Measurements from ENCODE around the gene TMEM200C. TPM values are rescaled to one million over a fixed set of nuclear protein-coding genes. Genes with fewer than 3 reads are reported as not detected.

Gene TMEM200C
- total RNA-seq, result not detected
- not detected for polyA plus RNA-seq
- not detected for total RNA-seq

DNA sequence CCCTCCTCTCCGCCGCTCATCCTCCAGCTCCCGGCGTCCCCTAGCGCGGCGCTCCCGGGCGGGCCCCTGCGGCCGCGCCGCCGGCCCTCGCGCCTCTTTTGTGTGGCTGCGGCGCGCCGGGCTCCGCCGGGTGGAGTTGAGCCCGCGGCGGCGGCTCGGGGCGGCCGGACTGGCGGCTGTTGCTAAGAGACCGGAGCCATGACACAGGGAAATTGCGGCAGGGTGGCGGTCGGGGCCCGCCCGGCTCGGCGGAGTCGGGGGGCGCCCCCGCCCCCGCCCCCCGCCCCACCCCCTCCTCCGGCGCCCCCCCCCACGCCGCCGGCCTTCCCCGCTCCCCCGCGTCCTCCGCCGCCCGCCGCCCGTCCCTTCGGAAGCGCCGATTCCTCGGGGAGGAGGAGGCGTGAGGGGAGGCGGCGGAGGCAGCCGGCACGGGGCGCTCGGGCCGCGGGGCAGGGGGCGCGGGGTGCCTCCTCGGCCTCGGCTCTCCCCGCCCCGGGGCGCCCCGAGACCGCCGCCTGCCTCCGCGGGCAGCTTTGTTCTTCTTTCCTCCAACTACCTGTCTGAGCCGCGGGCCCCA lies at the start of gene TMEM200C:
Gene TMEM200C, minus strand, starts transcription at position 224 of the 577 bp plus-strand sequence. CDS start 3,459 bp downstream, outside the sequence.
- ChIA-PET CTCF (no interaction called here), POLR2A (no interaction called here)
- Histone ChIP-seq H3K9me3 (ENCODE audit: control insufficient read depth in 2 of 3, low read length in 3 of 3) (no peaks in the 10 kb centered on the region), H3K4me3 (ENCODE audit: low read length) (no peak within 1 kb of the TSS), H3K4me1 (ENCODE audit: control insufficient read depth in 2 of 2, insufficient read depth in 2 of 2, low read length in 2 of 2) (peaks cover 0 to 4% of the 10 kb centered on the region in 2 donors), H3K36me3 (ENCODE audit: control insufficient read depth in 2 of 3, insufficient read depth in 3 of 3, low read length in 3 of 3) (no peaks in the 10 kb centered on the region), H3K27me3 (ENCODE audit: control insufficient read depth in 2 of 2, insufficient read depth in 2 of 2, low read length in 2 of 2) (peaks cover 3% of the 10 kb centered on the region in 2 donors), H3K27ac (ENCODE audit: low read depth, low read length) (no peak within 1 kb of the TSS)
- Mint-ChIP-seq H3K4me1 (peaks cover 0 to 20% (median 12%) of the 10 kb centered on the region in 7 donors), H3K36me3 (no peaks in the 10 kb centered on the region), H3K4me3 (peak within 1 kb of the TSS; percentile 17 to 86 (median 69)), H3K9me3 (peaks cover 0 to 2% (median 0%) of the 10 kb centered on the region in 11 donors), H3K27ac (no peak within 1 kb of the TSS), H3K27me3 (peaks cover 70 to 77% (median 72%) of the 10 kb centered on the region in 5 donors)
- no peak for ATAC-seq
- DNase-seq, result no peak
- intact Hi-C loops (cut with micrococcal nuclease), result no loop called here

DNA sequence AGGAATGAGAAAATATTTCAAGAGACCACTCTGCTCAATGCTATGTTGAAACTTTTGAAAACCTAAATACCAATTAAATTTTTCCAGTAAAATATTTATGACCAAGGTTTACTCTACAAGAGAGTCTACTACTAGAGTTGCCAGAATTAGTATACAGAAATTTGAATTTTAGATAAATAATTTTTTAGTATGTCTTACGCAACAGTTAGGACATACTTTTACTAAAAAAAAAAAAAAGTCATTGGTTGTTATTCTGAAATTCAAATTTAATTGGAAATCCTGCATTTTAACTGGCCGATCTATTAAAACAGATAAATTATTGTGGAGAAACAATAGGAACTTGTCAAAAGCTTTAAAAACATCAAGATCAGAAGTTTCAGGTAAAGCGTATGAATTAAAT lies 49.1 kb upstream of the TMEM200C start:
- no peaks in the 10 kb centered on the region for H3K36me3 Mint-ChIP-seq
- H3K4me3 Mint-ChIP-seq, result no peak overlapping the region
- Histone ChIP-seq H3K9me3 (ENCODE audit: control insufficient read depth in 2 of 3, low read length in 3 of 3) (no peaks in the 10 kb centered on the region), H3K4me1 (ENCODE audit: control insufficient read depth in 2 of 2, insufficient read depth in 2 of 2, low read length in 2 of 2) (no peaks in the 10 kb centered on the region), H3K27me3 (ENCODE audit: control insufficient read depth in 2 of 2, insufficient read depth in 2 of 2, low read length in 2 of 2) (no peaks in the 10 kb centered on the region), H3K27ac (ENCODE audit: low read depth, low read length) (no peak overlapping the region), H3K4me3 (ENCODE audit: low read length) (no peak overlapping the region), H3K36me3 (ENCODE audit: control insufficient read depth in 2 of 3, insufficient read depth in 3 of 3, low read length in 3 of 3) (no peaks in the 10 kb centered on the region)
- DNase-seq, result no peak
- H3K27ac Mint-ChIP-seq, result no peak overlapping the region
- peaks cover 0 to 1% (median 0%) of the 10 kb centered on the region in 11 donors for H3K9me3 Mint-ChIP-seq
- CTCF ChIA-PET, result no interaction called here
- intact Hi-C loops (cut with micrococcal nuclease), result no loop called here
- peaks cover 0 to 22% (median 12%) of the 10 kb centered on the region in 5 donors for H3K27me3 Mint-ChIP-seq
- no peak for ATAC-seq
- no peaks in the 10 kb centered on the region for H3K4me1 Mint-ChIP-seq
- POLR2A ChIA-PET, result no interaction called here

DNA sequence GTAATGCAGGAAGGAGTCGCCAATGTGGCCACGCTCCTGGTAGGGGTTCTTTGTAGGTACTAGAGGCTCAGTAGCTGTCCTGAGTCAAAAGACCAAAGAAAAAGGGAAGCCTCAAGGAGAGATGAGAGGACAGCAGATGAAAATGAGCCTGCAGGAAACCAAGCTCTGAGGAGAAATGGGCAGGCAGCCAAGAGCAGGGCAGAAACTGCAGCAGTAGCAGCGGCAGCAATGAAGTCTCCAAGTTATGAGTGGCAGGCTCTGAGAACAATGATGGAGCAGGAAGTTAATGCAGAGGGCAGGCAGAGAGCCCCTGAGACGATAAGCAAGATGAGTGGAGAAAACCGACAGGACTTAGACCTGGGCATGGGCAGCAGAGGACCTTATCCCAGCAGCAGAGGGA lies 48.2 kb upstream of the TMEM200C start:
- Histone ChIP-seq H3K36me3 (ENCODE audit: control insufficient read depth in 2 of 3, insufficient read depth in 3 of 3, low read length in 3 of 3) (no peaks in the 10 kb centered on the region), H3K27me3 (ENCODE audit: control insufficient read depth in 2 of 2, insufficient read depth in 2 of 2, low read length in 2 of 2) (no peaks in the 10 kb centered on the region), H3K9me3 (ENCODE audit: control insufficient read depth in 2 of 3, low read length in 3 of 3) (no peaks in the 10 kb centered on the region), H3K4me1 (ENCODE audit: control insufficient read depth in 2 of 2, insufficient read depth in 2 of 2, low read length in 2 of 2) (no peaks in the 10 kb centered on the region), H3K4me3 (ENCODE audit: low read length) (no peak overlapping the region), H3K27ac (ENCODE audit: low read depth, low read length) (no peak overlapping the region)
- no peak overlapping the region for H3K27ac Mint-ChIP-seq
- ATAC-seq (no peak), DNase-seq (no peak)
- intact Hi-C loops (cut with micrococcal nuclease), result no loop called here
- H3K9me3 Mint-ChIP-seq, result peaks cover 0 to 1% (median 0%) of the 10 kb centered on the region in 11 donors
- H3K4me3 Mint-ChIP-seq, result no peak overlapping the region
- no peaks in the 10 kb centered on the region for H3K4me1 Mint-ChIP-seq
- H3K27me3 Mint-ChIP-seq, result peaks cover 0 to 22% (median 12%) of the 10 kb centered on the region in 5 donors
- ChIA-PET POLR2A (no interaction called here), CTCF (no interaction called here)
- no peaks in the 10 kb centered on the region for H3K36me3 Mint-ChIP-seq

- CTCF ChIA-PET, result no interaction called here
- no peaks in the 10 kb centered on the region for H3K27me3 ChIP-seq (ENCODE audit: control insufficient read depth in 2 of 2, insufficient read depth in 2 of 2, low read length in 2 of 2)
- no peaks in the 10 kb centered on the region for H3K9me3 ChIP-seq (ENCODE audit: control insufficient read depth in 2 of 3, low read length in 3 of 3)
- no peaks in the 10 kb centered on the region for H3K36me3 ChIP-seq (ENCODE audit: control insufficient read depth in 2 of 3, insufficient read depth in 3 of 3, low read length in 3 of 3)
- peaks cover 0 to 1% (median 0%) of the 10 kb centered on the region in 11 donors for H3K9me3 Mint-ChIP-seq
- H3K4me1 ChIP-seq (ENCODE audit: control insufficient read depth in 2 of 2, insufficient read depth in 2 of 2, low read length in 2 of 2), result no peaks in the 10 kb centered on the region
- H3K27ac ChIP-seq (ENCODE audit: low read depth, low read length), result no peak overlapping the region
- no peak overlapping the region for H3K4me3 Mint-ChIP-seq
- ATAC-seq (no peak), DNase-seq (no peak)
- POLR2A ChIA-PET, result no interaction called here
- H3K4me3 ChIP-seq (ENCODE audit: low read length), result no peak overlapping the region
- H3K27me3 Mint-ChIP-seq, result peaks cover 0 to 22% (median 12%) of the 10 kb centered on the region in 5 donors
- H3K36me3 Mint-ChIP-seq, result no peaks in the 10 kb centered on the region
- H3K27ac Mint-ChIP-seq, result no peak overlapping the region
- H3K4me1 Mint-ChIP-seq, result no peaks in the 10 kb centered on the region
- intact Hi-C loops (cut with micrococcal nuclease), result no loop called here
These were observed 47.3 kb upstream of the TMEM200C start for GRCh38 chr18:5942591-5942990.

- ChIA-PET POLR2A (no interaction called here), CTCF (no interaction called here)
- Histone ChIP-seq H3K36me3 (ENCODE audit: control insufficient read depth in 2 of 3, insufficient read depth in 3 of 3, low read length in 3 of 3) (no peaks in the 10 kb centered on the region), H3K4me3 (ENCODE audit: low read length) (no peak overlapping the region), H3K9me3 (ENCODE audit: control insufficient read depth in 2 of 3, low read length in 3 of 3) (no peaks in the 10 kb centered on the region), H3K27me3 (ENCODE audit: control insufficient read depth in 2 of 2, insufficient read depth in 2 of 2, low read length in 2 of 2) (no peaks in the 10 kb centered on the region), H3K27ac (ENCODE audit: low read depth, low read length) (no peak overlapping the region), H3K4me1 (ENCODE audit: control insufficient read depth in 2 of 2, insufficient read depth in 2 of 2, low read length in 2 of 2) (no peaks in the 10 kb centered on the region)
- Mint-ChIP-seq H3K4me3 (no peak overlapping the region), H3K27me3 (peaks cover 0 to 22% (median 12%) of the 10 kb centered on the region in 5 donors), H3K4me1 (no peaks in the 10 kb centered on the region), H3K9me3 (peaks cover 0 to 1% (median 0%) of the 10 kb centered on the region in 11 donors), H3K36me3 (no peaks in the 10 kb centered on the region), H3K27ac (no peak overlapping the region)
- ATAC-seq, result no peak
- DNase-seq, result no peak
- intact Hi-C loops (cut with micrococcal nuclease), result no loop called here
These were observed 46.6 kb upstream of the TMEM200C start for GRCh38 chr18:5941890-5942289.

DNA sequence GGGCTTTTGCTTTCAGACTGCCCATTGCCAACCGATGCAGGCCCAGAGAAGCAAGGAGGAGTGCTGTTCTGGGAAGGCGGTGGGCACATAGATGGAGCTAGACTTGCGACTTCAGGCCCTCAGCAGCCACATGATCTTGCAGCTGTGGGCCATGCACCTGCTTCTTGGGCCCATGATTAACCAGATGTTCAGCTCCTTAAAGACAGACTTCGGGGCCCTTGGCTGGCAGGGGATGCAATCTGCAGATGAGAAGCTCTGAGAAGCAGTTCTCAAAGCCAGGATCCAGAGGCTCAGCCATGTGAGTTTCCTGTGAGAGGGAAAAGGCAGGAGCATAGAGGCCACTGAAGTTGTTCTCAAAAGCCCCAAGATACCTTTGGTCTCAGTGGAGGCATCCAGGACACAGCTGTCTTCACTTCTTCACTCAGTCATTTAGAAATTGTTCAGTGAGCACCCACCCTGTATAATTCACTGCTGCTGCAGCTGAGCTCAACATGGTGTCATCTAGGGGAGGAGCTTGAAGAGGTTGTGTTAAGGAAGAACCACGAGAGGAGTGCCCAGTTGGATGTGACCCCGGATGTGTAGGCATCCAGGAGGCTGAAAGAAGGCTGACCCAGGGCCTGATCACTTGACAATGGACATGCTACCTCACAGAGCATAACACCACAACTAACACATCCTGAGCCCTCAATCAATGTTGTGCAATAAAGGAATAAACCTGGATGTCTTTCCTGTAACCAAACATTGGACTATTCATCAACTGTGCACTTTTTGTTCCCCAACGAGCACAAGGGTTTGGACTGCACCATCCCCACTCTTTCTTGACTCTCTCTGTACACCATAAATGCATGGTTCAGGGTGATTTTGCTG lies 44.7 kb upstream of the TMEM200C start:
- no peak overlapping the region for H3K4me3 Mint-ChIP-seq
- Histone ChIP-seq H3K36me3 (ENCODE audit: control insufficient read depth in 2 of 3, insufficient read depth in 3 of 3, low read length in 3 of 3) (no peaks in the 10 kb centered on the region), H3K4me1 (ENCODE audit: control insufficient read depth in 2 of 2, insufficient read depth in 2 of 2, low read length in 2 of 2) (no peaks in the 10 kb centered on the region), H3K27me3 (ENCODE audit: control insufficient read depth in 2 of 2, insufficient read depth in 2 of 2, low read length in 2 of 2) (no peaks in the 10 kb centered on the region), H3K9me3 (ENCODE audit: control insufficient read depth in 2 of 3, low read length in 3 of 3) (no peaks in the 10 kb centered on the region), H3K4me3 (ENCODE audit: low read length) (no peak overlapping the region), H3K27ac (ENCODE audit: low read depth, low read length) (no peak overlapping the region)
- ChIA-PET POLR2A (no interaction called here), CTCF (no interaction called here)
- H3K4me1 Mint-ChIP-seq, result no peaks in the 10 kb centered on the region
- ATAC-seq, result no peak
- intact Hi-C loops (cut with micrococcal nuclease), result no loop called here
- H3K27me3 Mint-ChIP-seq, result peaks cover 0 to 22% (median 12%) of the 10 kb centered on the region in 5 donors
- no peak for DNase-seq
- H3K27ac Mint-ChIP-seq, result no peak overlapping the region
- peaks cover 0 to 1% (median 0%) of the 10 kb centered on the region in 11 donors for H3K9me3 Mint-ChIP-seq
- H3K36me3 Mint-ChIP-seq, result no peaks in the 10 kb centered on the region
